Measurements from ENCODE around the gene TMEM26. TPM values are rescaled to one million over a fixed set of nuclear protein-coding genes. Genes with fewer than 3 reads are reported as not detected.

The TMEM26 gene
- total RNA-seq, 4 donors from 2014 or later: 0.03 to 0.07 TPM; not detected in 2

DNA sequence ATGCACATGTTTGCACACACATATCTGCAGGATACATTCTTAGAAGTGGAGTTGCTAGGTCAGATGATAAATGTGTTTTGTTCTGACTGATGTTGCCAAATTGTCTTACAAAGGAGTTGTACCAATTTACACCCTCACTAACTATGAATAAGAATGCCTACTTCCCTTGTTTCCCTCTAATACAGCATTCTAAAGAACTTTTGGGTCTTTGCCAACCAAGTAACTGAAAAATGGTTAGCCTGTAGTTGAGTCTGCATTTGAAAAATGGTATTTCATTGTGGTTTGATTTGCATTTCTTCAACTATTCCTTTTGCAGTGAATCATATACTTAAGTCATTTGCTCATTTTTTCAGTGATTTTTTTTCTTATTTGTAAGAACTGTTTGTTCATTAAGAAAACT, 48.4 kb downstream of the TMEM26 start:
- intact Hi-C loops (cut with DNase I; ENCODE audit: low total_unique reads): no loop called here
- no peak for TF ChIP-seq POLR2A (IDR thresholded peaks at IDR 0.05)
- TF ChIP-seq, protein P1, sequence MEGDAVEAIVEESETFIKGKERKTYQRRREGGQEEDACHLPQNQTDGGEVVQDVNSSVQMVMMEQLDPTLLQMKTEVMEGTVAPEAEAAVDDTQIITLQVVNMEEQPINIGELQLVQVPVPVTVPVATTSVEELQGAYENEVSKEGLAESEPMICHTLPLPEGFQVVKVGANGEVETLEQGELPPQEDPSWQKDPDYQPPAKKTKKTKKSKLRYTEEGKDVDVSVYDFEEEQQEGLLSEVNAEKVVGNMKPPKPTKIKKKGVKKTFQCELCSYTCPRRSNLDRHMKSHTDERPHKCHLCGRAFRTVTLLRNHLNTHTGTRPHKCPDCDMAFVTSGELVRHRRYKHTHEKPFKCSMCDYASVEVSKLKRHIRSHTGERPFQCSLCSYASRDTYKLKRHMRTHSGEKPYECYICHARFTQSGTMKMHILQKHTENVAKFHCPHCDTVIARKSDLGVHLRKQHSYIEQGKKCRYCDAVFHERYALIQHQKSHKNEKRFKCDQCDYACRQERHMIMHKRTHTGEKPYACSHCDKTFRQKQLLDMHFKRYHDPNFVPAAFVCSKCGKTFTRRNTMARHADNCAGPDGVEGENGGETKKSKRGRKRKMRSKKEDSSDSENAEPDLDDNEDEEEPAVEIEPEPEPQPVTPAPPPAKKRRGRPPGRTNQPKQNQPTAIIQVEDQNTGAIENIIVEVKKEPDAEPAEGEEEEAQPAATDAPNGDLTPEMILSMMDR (IDR thresholded peaks at IDR 0.05): no peak
- DNase-seq (ENCODE audit: low spot score in 2 of 2): no peak
- no peak overlapping the region for H3K4me3 ChIP-seq (ENCODE audit: low read depth, poor library complexity, severe bottlenecking)

DNA sequence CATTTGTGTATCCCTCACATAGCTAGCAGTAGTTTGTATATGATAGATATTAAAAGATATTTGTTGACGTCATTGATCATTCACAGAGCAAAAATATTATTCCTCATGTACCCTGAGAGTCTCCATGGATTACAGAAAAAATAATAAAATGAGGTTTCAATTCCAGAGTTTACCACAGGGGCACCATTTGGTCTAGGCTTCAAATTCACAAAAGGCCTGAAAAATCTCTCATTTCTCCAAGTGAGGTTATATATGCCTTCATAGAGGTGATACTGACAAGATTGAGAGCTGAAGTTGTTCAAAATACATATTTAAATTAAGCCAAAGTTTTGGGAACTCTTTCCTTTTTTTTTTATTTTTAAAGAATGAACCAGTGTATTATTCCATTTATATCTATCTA, 52.7 kb downstream of the TMEM26 start:
- DNase-seq (ENCODE audit: low spot score in 2 of 2): no peak
- WGBS, 2 donors: 89 to 93% methylated on average over 1 of the region's 1 CpG
- intact Hi-C loops (cut with DNase I; ENCODE audit: low total_unique reads): no loop called here
- TF ChIP-seq POLR2A (IDR thresholded peaks at IDR 0.05): no peak
- TF ChIP-seq, protein P1 (IDR thresholded peaks at IDR 0.05): no peak
- no peak overlapping the region for H3K4me3 ChIP-seq (ENCODE audit: low read depth, poor library complexity, severe bottlenecking)

DNA sequence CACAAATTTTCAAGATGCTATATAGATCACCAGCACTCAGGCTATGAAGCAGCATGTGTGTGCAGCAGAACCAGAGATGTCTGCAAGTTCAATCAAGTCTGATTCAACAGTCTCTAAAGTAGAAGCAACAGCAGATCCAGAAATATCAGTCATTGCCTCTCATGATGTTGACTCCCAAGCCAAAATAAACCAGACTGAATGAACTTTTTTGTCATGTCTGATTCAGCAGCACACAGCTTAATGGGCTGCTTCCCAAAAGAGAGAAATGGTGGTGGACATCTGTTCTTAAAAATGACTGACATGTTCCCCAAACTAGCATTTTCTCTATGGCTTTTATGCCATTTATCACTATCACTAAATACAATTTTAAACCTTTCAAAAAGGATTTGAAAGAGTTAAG, 53.8 kb downstream of the TMEM26 start:
- no peak for DNase-seq (ENCODE audit: low spot score in 2 of 2)
- H3K4me3 ChIP-seq (ENCODE audit: low read depth, poor library complexity, severe bottlenecking): no peak overlapping the region
- TF ChIP-seq, protein P1 (IDR thresholded peaks at IDR 0.05): no peak
- TF ChIP-seq POLR2A (IDR thresholded peaks at IDR 0.05): no peak
- intact Hi-C loops (cut with DNase I; ENCODE audit: low total_unique reads): no loop called here

DNA sequence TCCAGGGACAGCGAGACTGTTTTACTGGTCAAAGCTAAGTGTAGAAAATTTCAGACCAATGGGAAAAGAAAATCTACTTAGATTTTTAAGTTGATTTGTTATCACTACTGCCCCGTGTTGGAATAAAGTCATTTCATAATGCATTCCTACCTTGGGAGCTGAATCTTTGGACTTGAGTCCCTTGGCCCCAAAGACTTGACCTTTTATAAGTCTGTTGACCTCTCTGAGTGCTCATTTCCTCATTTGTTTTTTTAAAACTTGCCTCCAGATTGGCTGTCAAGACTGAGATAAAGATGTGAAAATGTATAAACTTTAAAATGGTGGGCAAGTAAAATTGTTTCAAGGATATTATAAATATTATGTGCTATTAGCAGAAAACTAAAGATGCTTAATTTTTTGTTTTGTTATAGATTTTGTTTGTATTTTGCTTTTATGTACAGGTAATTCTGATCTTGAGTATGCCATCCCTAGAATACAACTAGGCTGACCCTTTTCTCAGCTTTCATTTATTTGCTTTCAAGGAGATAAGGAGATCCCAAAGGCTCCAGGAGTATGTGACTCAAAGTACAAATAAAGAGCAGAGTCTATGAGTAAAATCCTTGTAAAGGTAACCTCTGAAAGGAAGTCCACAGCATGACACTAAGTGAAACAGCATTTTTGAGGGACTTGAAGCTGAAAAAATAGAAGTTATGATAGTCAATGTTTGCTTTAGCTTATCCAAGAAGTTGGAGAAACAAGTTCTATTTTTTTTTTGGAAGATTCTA, 54.6 kb downstream of the TMEM26 start:
- no peak for TF ChIP-seq POLR2A (IDR thresholded peaks at IDR 0.05)
- TF ChIP-seq, protein P1 (IDR thresholded peaks at IDR 0.05): no peak
- 93 to 100% methylated on average over 2 of the region's 2 CpGs for WGBS, 2 donors
- no peak overlapping the region for H3K4me3 ChIP-seq (ENCODE audit: low read depth, poor library complexity, severe bottlenecking)
- DNase-seq (ENCODE audit: low spot score in 2 of 2): no peak
- intact Hi-C loops (cut with DNase I; ENCODE audit: low total_unique reads): no loop called here

DNA sequence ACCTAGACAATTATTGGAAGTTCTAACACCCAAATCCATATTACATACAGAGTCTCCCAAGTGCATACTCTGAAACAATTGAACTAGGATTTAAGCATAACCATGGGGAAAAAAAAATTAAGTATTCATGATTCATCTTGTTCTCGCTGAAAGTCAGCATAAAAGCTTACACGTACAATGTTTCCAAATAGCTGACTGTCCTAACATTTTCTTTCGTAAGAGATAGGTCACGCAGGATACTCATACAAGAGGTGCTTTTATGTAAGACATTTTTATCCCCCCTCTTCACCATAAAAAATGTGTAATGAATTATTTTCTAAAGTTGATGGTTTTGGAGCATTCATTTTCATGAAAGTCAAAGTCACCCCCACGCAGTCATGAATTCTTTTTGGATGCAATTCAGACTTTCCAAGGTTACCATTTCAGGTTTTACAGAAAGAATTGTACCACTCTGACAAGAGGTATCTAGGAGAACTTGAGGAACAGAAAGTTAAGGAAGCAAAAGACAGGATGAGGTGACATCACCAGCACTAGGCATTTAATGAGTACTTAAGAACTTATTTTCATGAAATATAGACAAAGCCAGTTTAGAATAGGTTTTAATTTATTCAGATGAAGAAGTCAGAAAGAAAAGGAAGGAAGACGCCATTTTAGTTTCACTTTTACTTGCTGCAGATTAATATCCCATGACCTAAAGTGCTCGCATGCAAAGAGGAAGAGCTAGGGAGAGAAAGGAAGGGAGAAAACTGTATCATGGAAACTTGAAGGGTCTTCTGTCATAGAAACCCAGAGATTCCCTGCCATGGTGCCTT, 55.8 kb downstream of the TMEM26 start:
- TF ChIP-seq, protein P1 (IDR thresholded peaks at IDR 0.05): no peak
- no peak for TF ChIP-seq POLR2A (IDR thresholded peaks at IDR 0.05)
- WGBS, 2 donors: 58 to 60% methylated on average over 7 of the region's 7 CpGs
- intact Hi-C loops (cut with DNase I; ENCODE audit: low total_unique reads): no loop called here
- H3K4me3 ChIP-seq (ENCODE audit: low read depth, poor library complexity, severe bottlenecking): no peak overlapping the region
- no peak for DNase-seq (ENCODE audit: low spot score in 2 of 2)
